GM12891 (cell line): ENCODE data around the gene CEACAM20.

ENCODE experiments used
- POLR2A ChIP-seq: IDR thresholded peaks from 2 replicates; pipeline ENCODE4 v1.6.1; 2011; ENCODE audit warnings: low read depth, low read length, control low read depth
- POLR2AphosphoS5 ChIP-seq: IDR thresholded peaks from 2 replicates; pipeline ENCODE4 v1.6.1; 2011; ENCODE audit warnings: low read depth, low read length, control low read depth
- TAF1 ChIP-seq: IDR thresholded peaks from 2 replicates; pipeline ENCODE4 v1.6.1; 2011; ENCODE audit warnings: low read depth, low read length, control low read depth

GRCh38 chr19:44572581-44572900, 43.1 kb upstream of the CEACAM20 start:
- TF ChIP-seq POLR2A (no peak), POLR2AphosphoS5 (no peak), TAF1 (no peak)
